Activated T-cell treated with anti-CD3 and anti-CD28 coated beads, Interleukin-2, amount 50 U/mL, for 24 hours (primary cell): Measurements from ENCODE around the gene FAM83G.

Source experiments
- DNase-seq: peaks from one replicate; pipeline ENCODE4 v3.0.0-alpha.2; 2020
- H3K27ac Mint-ChIP-seq: 2 replicates; pipeline ENCODE4 v1.8.0; 2020; ENCODE audit warnings: mild to moderate bottlenecking, mixed read lengths
- H3K27me3 Mint-ChIP-seq: 2 replicates; pipeline ENCODE4 v1.8.0; 2020; ENCODE audit warnings: mixed read lengths
- H3K36me3 Mint-ChIP-seq: 2 replicates; pipeline ENCODE4 v1.8.0; 2020; ENCODE audit warnings: low read depth, mixed read lengths
- H3K4me1 Mint-ChIP-seq: 2 replicates; pipeline ENCODE4 v1.8.0; 2020; ENCODE audit warnings: low read depth, mixed read lengths
- H3K4me3 Mint-ChIP-seq: 2 replicates; pipeline ENCODE4 v1.8.0; 2020; ENCODE audit warnings: mild to moderate bottlenecking, moderate library complexity, mixed read lengths
- H3K9me3 Mint-ChIP-seq: 2 replicates; pipeline ENCODE4 v1.8.0; 2020; ENCODE audit warnings: mixed read lengths

The FAM83G gene

DNA sequence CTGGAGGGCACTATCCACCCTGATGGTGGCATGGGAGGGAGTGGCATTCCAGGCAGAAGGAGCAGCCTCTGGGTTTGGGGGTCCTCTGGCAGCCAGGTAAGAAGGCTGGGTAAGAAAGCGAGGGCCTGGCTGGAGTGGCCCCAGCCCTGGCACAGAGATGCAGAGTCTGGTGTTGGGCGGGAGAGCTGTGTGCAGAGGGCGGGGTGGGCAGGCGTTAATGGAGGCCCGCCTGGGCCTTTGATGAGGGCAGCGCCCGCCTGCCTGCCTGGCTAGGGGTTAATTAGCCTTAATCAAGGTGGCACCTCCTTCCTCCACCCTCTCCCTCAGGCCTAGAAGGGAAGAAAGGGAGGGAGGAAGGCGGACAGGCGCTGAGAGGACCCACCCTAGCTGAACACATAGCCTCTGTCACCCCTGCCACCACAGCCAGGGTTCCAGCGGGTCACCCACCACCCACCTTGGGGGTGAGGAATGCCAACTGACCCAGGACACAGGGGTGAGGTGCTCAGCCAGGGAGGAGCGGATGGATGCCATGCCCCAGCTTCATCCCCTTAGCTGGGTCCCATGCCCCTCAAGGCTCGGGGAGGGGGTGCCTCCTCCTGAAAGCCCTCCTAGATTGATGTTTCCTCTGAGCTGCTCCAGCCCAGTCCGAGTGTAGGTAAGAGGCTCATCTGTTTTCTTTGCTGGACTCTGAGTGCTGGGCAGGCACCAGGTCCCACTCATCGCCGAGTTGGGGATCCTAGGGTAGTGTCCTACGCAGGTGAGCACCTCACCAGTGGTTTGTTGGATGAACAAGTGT is 13.4 kb upstream of the FAM83G start:
- peaks cover 21% of the 10 kb centered on the region for H3K36me3 Mint-ChIP-seq
- peaks cover 2% of the 10 kb centered on the region for H3K4me1 Mint-ChIP-seq
- no peaks in the 10 kb centered on the region for H3K9me3 Mint-ChIP-seq
- no peak for DNase-seq
- H3K27me3 Mint-ChIP-seq, result no peaks in the 10 kb centered on the region
- no peak overlapping the region for H3K4me3 Mint-ChIP-seq
- H3K27ac Mint-ChIP-seq, result no peak overlapping the region

DNA sequence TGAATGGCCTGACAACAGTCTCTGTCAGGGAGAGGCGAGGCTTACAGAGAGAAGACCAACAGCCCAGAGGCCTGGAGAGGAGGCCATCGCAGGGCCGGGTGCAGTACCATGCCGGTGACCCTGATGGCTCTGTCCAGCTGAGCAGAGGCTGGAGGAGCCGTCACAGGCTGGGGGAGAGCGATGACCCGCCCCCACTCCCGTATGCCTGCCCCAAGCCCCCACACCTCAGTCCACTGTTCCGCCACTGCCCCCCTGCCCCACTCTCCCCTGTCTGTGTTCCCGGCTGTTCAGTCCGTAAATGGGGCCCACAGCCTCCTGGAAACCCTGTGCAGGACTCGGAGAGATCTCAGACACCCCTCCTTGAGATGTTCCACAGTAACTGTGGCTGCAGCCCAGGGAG is 12.8 kb upstream of the FAM83G start:
- Mint-ChIP-seq H3K4me1 (peaks cover 2% of the 10 kb centered on the region), H3K4me3 (no peak overlapping the region), H3K27ac (no peak overlapping the region)

DNA sequence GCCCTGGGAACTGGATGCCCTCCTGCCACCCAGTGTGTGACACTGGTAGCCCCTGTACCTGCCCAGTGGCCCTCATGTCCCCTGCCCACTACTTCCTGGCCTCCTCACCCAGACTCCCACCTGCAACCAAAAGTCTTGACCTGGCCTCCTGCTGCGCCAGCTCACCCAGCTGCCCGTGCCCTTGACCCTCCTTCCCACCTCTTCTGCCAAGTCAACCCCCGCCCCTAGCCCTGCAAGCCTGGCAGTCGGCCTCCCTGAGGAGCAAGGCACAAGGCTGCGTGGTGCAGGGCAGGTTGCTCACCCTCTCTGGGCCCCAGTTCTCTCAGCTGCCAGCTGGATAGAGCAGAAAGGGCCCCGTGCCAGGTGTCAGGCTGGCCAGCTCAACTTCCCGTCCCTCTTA is 12.3 kb upstream of the FAM83G start:
- DNase-seq, result no peak
- Mint-ChIP-seq H3K4me3 (no peak overlapping the region), H3K4me1 (peaks cover 2% of the 10 kb centered on the region), H3K36me3 (peaks cover 13% of the 10 kb centered on the region), H3K27ac (peak overlapping the region; percentile 4), H3K27me3 (no peaks in the 10 kb centered on the region), H3K9me3 (no peaks in the 10 kb centered on the region)

More for the DNA sequence above, 12.8 kb upstream of the FAM83G start:
- Mint-ChIP-seq H3K27me3 (no peaks in the 10 kb centered on the region), H3K36me3 (peaks cover 15% of the 10 kb centered on the region), H3K9me3 (no peaks in the 10 kb centered on the region)
- DNase-seq, result no peak

DNA sequence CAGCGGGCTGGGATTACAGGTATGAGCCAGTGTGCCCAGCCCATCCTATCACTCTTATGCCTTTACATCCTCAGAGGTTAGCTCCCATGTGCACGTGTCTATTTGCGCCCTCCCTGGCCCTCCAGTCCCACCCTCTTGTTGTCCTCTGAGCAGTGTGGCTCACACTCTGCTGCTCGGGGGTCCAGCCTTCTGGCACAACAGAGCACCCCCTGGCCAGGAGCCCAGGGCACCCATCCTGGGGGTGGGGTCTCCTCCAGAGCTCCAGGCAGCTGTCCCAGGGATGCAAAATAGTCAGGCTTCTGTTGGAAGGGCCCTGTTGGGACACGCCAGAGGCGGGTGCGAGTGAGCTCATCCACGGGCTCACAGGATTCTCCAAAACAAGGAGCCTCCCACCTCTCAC is 11.7 kb upstream of the FAM83G start:
- H3K27me3 Mint-ChIP-seq, result no peaks in the 10 kb centered on the region
- H3K36me3 Mint-ChIP-seq, result peaks cover 10% of the 10 kb centered on the region
- H3K4me1 Mint-ChIP-seq, result peaks cover 2% of the 10 kb centered on the region
- DNase-seq, result no peak
- no peak overlapping the region for H3K27ac Mint-ChIP-seq
- no peak overlapping the region for H3K4me3 Mint-ChIP-seq
- H3K9me3 Mint-ChIP-seq, result no peaks in the 10 kb centered on the region

GRCh38 chr17:19015428-19015827 is 10.9 kb upstream of the FAM83G start:
- Mint-ChIP-seq H3K4me3 (no peak overlapping the region), H3K4me1 (peaks cover 2% of the 10 kb centered on the region), H3K27me3 (no peaks in the 10 kb centered on the region), H3K27ac (peak overlapping the region; percentile 28), H3K36me3 (peaks cover 3% of the 10 kb centered on the region), H3K9me3 (no peaks in the 10 kb centered on the region)
- DNase-seq, result no peak

- H3K4me3 Mint-ChIP-seq, result no peak overlapping the region
- DNase-seq, result no peak
- no peaks in the 10 kb centered on the region for H3K27me3 Mint-ChIP-seq
- no peaks in the 10 kb centered on the region for H3K36me3 Mint-ChIP-seq
- H3K27ac Mint-ChIP-seq, result no peak overlapping the region
- H3K4me1 Mint-ChIP-seq, result no peaks in the 10 kb centered on the region
- no peaks in the 10 kb centered on the region for H3K9me3 Mint-ChIP-seq
These were observed 10.2 kb upstream of the FAM83G start for GRCh38 chr17:19014628-19015215.

GRCh38 chr17:19013806-19014627 is 9.5 kb upstream of the FAM83G start:
- Mint-ChIP-seq H3K27me3 (no peaks in the 10 kb centered on the region), H3K9me3 (no peaks in the 10 kb centered on the region), H3K27ac (no peak overlapping the region), H3K36me3 (no peaks in the 10 kb centered on the region), H3K4me3 (no peak overlapping the region), H3K4me1 (no peaks in the 10 kb centered on the region)
- no peak for DNase-seq

DNA sequence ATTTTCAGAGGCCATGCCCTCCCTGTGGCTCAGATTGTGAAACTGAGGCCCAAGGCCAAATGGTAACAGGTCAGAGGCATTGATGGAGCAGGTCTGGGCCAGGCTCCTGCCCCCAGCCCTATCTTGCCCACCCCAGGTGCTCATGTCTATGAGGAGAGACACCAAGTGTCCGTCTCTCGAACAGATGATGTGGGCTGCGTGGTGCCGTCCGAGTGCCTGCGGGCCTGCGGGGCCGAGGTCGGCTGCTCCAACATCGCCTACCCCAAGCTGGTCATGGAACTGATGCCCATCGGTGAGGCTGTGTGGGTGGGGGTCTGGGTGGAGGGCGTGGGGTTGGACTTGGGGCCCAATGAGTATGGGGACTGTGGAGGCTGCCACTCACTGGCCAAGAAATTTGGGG is 8.7 kb upstream of the FAM83G start:
- no peaks in the 10 kb centered on the region for H3K36me3 Mint-ChIP-seq
- no peak overlapping the region for H3K4me3 Mint-ChIP-seq
- H3K9me3 Mint-ChIP-seq, result no peaks in the 10 kb centered on the region
- no peaks in the 10 kb centered on the region for H3K27me3 Mint-ChIP-seq
- H3K27ac Mint-ChIP-seq, result no peak overlapping the region
- no peak for DNase-seq
- H3K4me1 Mint-ChIP-seq, result no peaks in the 10 kb centered on the region

- H3K27ac Mint-ChIP-seq, result no peak overlapping the region
- H3K27me3 Mint-ChIP-seq, result no peaks in the 10 kb centered on the region
- H3K9me3 Mint-ChIP-seq, result no peaks in the 10 kb centered on the region
- H3K36me3 Mint-ChIP-seq, result no peaks in the 10 kb centered on the region
- no peak for DNase-seq
- H3K4me1 Mint-ChIP-seq, result no peaks in the 10 kb centered on the region
- no peak overlapping the region for H3K4me3 Mint-ChIP-seq
These were observed 7.9 kb upstream of the FAM83G start for GRCh38 chr17:19012171-19013080.

DNA sequence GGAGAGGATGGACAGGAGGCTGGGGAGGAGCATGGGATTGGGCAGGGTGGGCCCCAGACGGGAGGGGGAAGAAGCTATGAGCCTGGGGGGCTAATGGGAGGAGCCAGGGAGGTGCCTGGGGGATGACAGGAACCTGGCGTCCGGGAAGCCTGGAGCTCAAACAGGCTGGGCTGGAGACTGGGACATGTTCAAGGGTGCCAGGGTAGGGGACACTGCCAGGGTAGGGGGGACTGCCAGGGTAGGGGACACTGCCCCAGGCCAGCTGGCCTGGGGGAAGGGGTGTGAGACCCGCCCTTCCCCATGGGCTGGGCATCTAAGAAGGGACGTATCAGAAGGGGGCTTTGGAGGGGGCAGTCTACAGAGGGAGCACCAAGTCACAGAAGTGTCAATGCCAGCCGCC is 7.0 kb upstream of the FAM83G start:
- DNase-seq, result no peak
- Mint-ChIP-seq H3K4me3 (no peak overlapping the region), H3K27me3 (no peaks in the 10 kb centered on the region), H3K9me3 (no peaks in the 10 kb centered on the region), H3K4me1 (no peaks in the 10 kb centered on the region), H3K36me3 (no peaks in the 10 kb centered on the region), H3K27ac (no peak overlapping the region)

DNA sequence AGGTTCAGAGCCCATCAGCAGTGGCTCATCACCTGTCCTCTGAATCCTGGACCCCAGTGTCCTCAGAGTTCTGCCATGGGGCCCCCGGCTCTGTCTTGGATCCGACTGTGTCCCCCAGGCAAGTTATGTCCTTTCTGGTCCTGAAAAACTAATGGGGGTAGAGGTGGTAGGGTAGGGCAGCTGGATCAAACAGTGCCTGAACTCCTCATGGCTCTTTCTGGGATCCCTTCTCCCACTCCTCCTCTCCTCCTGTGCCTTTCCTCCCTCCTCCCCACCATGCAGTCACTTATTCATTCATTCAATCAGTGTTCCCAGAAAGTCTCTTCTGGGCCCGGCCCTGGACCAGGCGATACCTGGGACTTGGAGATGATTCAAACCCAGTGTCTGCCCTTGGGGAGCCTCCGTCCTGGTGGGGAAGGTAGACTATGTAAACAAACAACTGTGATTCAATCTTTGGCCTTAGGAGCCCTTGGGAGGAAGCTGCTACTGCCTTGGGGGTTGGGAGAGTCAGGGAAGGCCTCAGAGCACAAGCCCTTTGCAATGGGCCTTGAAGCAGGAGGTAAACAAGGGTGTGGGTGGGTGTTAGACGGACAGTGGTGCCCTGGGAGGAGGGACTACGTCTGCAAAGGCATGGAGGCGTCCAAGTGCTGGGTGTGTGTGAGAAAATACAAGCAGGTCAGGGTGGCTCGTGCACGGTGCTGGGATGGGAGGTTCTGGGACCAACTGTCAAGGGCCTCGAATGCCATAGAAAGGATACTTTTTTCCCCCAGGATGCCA is 6.4 kb upstream of the FAM83G start:
- Mint-ChIP-seq H3K27ac (no peak overlapping the region), H3K4me1 (peaks cover under 1% of the 10 kb centered on the region), H3K36me3 (no peaks in the 10 kb centered on the region), H3K27me3 (no peaks in the 10 kb centered on the region), H3K4me3 (no peak overlapping the region), H3K9me3 (no peaks in the 10 kb centered on the region)
- DNase-seq, result no peak

DNA sequence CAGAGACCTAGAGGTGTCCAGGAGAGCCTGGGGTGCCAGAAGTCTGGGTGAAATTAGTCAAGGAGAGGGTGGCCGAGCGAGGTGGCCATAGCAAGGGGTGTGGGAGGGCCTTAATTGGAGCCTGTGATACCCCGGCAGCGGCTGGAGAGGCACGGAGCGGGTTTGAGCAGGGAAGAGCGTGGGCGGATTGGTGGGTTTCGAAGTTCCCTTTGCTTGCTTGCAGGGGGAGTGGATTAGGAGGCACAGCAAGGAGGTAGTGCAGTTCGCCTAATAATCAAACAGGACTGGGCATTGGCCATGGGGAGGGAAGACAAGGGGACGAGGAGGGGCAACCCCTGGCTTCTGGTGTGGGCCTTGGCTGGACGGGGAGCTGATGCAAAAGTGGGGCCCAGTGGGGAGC is 5.4 kb upstream of the FAM83G start:
- Mint-ChIP-seq H3K9me3 (no peaks in the 10 kb centered on the region), H3K27me3 (no peaks in the 10 kb centered on the region), H3K4me1 (peaks cover 4% of the 10 kb centered on the region), H3K36me3 (no peaks in the 10 kb centered on the region), H3K27ac (no peak overlapping the region), H3K4me3 (no peak overlapping the region)
- no peak for DNase-seq

DNA sequence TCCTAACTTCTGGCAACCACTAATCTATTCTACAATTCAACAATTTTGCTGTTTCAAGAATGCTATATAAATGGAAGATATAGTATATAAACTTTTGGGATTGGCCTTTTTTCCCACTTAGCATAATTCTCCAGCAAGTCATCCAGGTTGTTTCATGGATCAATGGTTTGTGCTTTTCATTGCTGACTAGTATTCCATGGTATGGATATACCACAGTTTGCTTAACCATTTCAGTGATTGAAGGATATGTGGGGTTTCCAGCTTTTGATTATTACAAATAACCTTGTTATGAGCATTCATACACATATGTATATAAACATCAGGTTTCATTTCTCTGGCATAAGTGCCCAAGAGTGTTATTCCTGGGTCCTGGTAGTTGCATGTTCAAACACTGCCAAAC is 2.1 kb upstream of the FAM83G start:
- DNase-seq, result no peak
- Mint-ChIP-seq H3K9me3 (no peaks in the 10 kb centered on the region), H3K27me3 (no peaks in the 10 kb centered on the region), H3K27ac (no peak overlapping the region), H3K36me3 (peaks cover 20% of the 10 kb centered on the region), H3K4me3 (no peak overlapping the region), H3K4me1 (peaks cover 25% of the 10 kb centered on the region)
